Neural crest cell (in vitro differentiated cells): ENCODE results near the gene SCMH1. TPM values are rescaled to one million over a fixed set of nuclear protein-coding genes. Genes with fewer than 3 reads are reported as not detected.

Experiments
- DNase-seq: peaks from one replicate; pipeline ENCODE4 v3.0.0; 2021; ENCODE audit warnings: low read depth, mixed read lengths, low spot score
- H3K27ac Mint-ChIP-seq: one replicate; pipeline ENCODE4 v1.8.0; 2021; ENCODE audit warnings: mild to moderate bottlenecking, mixed read lengths; ENCODE audit not compliant: unreplicated experiment
- H3K27me3 Mint-ChIP-seq: 2 replicates; pipeline ENCODE4 v1.8.0; 2021; ENCODE audit warnings: low read depth, mild to moderate bottlenecking, mixed read lengths
- H3K36me3 Mint-ChIP-seq: 2 replicates; pipeline ENCODE4 v1.8.0; 2021; ENCODE audit warnings: low read depth, mild to moderate bottlenecking, mixed read lengths
- H3K4me1 Mint-ChIP-seq: 2 replicates; pipeline ENCODE4 v1.8.0; 2021; ENCODE audit warnings: mixed read lengths
- H3K4me3 Mint-ChIP-seq: one replicate; pipeline ENCODE4 v1.8.0; 2021; ENCODE audit warnings: mild to moderate bottlenecking, mixed read lengths
- H3K9me3 Mint-ChIP-seq: 2 replicates; pipeline ENCODE4 v1.8.0; 2021; ENCODE audit warnings: mixed read lengths
- total RNA-seq: library from RNA; stranded (reverse); gene quantifications from 2 replicates; pipeline ENCODE4 v1.2.1, GENCODE V29; 2021
- TF ChIP-seq, protein P1 (sequence below): fragments of 200-600 bp; sonication (generic); conservative IDR thresholded peaks from 2 replicates; pipeline ENCODE4 v1.5.0; 2021; ENCODE audit warnings: antibody characterized with exemption, mild to moderate bottlenecking

Gene SCMH1
- total RNA-seq, 1 donor from 2014 or later: 50.6 TPM

- no peak overlapping the region for H3K4me3 Mint-ChIP-seq
- H3K36me3 Mint-ChIP-seq: peaks cover 20% of the 10 kb centered on the region
- TF ChIP-seq, protein P1, sequence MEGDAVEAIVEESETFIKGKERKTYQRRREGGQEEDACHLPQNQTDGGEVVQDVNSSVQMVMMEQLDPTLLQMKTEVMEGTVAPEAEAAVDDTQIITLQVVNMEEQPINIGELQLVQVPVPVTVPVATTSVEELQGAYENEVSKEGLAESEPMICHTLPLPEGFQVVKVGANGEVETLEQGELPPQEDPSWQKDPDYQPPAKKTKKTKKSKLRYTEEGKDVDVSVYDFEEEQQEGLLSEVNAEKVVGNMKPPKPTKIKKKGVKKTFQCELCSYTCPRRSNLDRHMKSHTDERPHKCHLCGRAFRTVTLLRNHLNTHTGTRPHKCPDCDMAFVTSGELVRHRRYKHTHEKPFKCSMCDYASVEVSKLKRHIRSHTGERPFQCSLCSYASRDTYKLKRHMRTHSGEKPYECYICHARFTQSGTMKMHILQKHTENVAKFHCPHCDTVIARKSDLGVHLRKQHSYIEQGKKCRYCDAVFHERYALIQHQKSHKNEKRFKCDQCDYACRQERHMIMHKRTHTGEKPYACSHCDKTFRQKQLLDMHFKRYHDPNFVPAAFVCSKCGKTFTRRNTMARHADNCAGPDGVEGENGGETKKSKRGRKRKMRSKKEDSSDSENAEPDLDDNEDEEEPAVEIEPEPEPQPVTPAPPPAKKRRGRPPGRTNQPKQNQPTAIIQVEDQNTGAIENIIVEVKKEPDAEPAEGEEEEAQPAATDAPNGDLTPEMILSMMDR: no peak
- DNase-seq: no peak
- H3K27ac Mint-ChIP-seq: no peak overlapping the region
- H3K4me1 Mint-ChIP-seq: peaks cover 13% of the 10 kb centered on the region
- H3K27me3 Mint-ChIP-seq: peaks cover 7% of the 10 kb centered on the region
- H3K9me3 Mint-ChIP-seq: no peaks in the 10 kb centered on the region
Observed at GRCh38 chr1:41015281-41015896, 226.7 kb downstream of the SCMH1 start.

DNA sequence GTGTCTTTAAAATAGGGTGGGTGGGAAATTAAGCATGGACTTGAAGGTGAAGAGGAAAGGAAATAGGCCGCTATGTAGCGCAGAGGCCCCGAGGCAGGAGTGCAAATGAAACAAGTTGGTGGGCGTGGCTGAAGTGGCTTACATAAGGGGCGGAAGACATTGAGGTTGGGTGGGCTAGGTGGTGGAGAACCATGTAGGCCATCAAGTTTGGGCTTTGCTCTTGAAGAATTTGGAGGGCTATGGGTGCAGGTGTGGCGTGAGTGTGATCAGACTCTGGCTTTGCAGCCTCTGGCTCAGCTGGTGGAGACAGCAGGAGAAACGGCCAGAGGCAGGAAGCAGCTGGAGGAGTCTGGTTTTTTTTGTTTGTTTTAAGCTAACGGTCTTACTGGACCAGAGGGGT is 227.2 kb downstream of the SCMH1 start:
- Mint-ChIP-seq H3K36me3 (peaks cover 26% of the 10 kb centered on the region), H3K9me3 (no peaks in the 10 kb centered on the region), H3K27me3 (peaks cover 7% of the 10 kb centered on the region), H3K4me3 (peak overlapping the region; percentile 33), H3K27ac (no peak overlapping the region), H3K4me1 (peaks cover 16% of the 10 kb centered on the region)
- TF ChIP-seq, protein P1: no peak
- DNase-seq: no peak

DNA sequence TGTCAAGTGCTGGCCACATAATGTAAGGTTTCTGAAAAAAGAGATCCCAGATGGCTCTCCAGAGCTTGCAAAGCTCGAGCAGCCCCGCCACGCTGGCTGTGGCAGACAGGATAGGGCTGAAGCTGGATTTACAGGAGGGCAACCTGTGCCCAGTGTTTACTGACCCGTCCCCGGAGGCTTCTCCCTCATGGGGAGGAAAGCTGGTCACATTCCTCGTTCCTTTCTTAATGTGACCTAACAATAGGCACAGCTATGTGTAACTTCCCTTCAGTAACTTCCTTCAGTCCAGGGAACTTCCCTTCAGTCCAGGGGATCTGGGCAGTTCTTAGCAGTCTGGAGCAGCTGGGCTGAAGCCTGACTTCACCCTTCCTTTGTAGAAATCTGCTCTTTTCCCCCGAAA is 228.3 kb downstream of the SCMH1 start:
- H3K4me1 Mint-ChIP-seq: peaks cover 10% of the 10 kb centered on the region
- no peak overlapping the region for H3K27ac Mint-ChIP-seq
- TF ChIP-seq, protein P1: no peak
- no peaks in the 10 kb centered on the region for H3K9me3 Mint-ChIP-seq
- H3K4me3 Mint-ChIP-seq: no peak overlapping the region
- no peaks in the 10 kb centered on the region for H3K27me3 Mint-ChIP-seq
- no peak for DNase-seq
- peaks cover 23% of the 10 kb centered on the region for H3K36me3 Mint-ChIP-seq

GRCh38 chr1:41013024-41013423 is 229.1 kb downstream of the SCMH1 start:
- H3K36me3 Mint-ChIP-seq: peaks cover 25% of the 10 kb centered on the region
- H3K9me3 Mint-ChIP-seq: no peaks in the 10 kb centered on the region
- TF ChIP-seq, protein P1: no peak

GRCh38 chr1:41010345-41010744 is 231.8 kb downstream of the SCMH1 start:
- TF ChIP-seq, protein P1: no peak
- no peaks in the 10 kb centered on the region for H3K9me3 Mint-ChIP-seq
- H3K36me3 Mint-ChIP-seq: peaks cover 32% of the 10 kb centered on the region
- no peak for DNase-seq
- H3K27me3 Mint-ChIP-seq: no peaks in the 10 kb centered on the region
- H3K4me1 Mint-ChIP-seq: peaks cover 10% of the 10 kb centered on the region
- no peak overlapping the region for H3K27ac Mint-ChIP-seq
- H3K4me3 Mint-ChIP-seq: no peak overlapping the region

More at GRCh38 chr1:41013024-41013423, 229.1 kb downstream of the SCMH1 start:
- peaks cover 10% of the 10 kb centered on the region for H3K4me1 Mint-ChIP-seq
- H3K27me3 Mint-ChIP-seq: no peaks in the 10 kb centered on the region
- no peak overlapping the region for H3K4me3 Mint-ChIP-seq
- no peak for DNase-seq
- H3K27ac Mint-ChIP-seq: no peak overlapping the region
